ENCODE results near the gene RNF220.

Gene RNF220

DNA sequence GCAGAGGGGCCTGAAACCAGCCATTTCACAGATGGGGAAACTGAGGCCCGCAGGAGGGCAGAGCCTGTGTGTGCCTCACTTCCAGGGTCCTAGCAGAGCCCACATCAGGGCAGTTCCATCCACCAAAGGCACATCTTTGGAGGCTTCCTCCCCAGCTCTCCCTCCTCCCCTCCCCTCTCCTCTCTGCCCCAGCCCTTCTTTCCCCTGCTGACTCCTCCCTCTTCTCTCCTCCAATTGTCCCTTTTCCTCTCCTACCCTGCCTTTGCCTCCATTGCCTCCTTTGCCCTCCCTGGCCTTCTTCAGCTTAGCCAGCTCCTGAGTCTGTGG, 212.6 kb downstream of the RNF220 start:
- TF ChIP-seq CTCF (IDR thresholded peaks at IDR 0.05; ENCODE audit: low read depth, low read length, missing control alignments) = no peak
- in situ Hi-C loops (cut with HindIII; ENCODE audit: low pct_ligation_motif_present, low sequenced_read_pairs) = no loop called here
- Histone ChIP-seq H3K36me3 (replicated peaks) (no peaks in the 10 kb centered on the region), H3K27me3 (replicated peaks) (peaks cover 7% of the 10 kb centered on the region), H3K27ac (no peak overlapping the region), H3K4me3 (ENCODE audit: low read depth, low read length) (no peak overlapping the region)
- DNase-seq = no peak

DNA sequence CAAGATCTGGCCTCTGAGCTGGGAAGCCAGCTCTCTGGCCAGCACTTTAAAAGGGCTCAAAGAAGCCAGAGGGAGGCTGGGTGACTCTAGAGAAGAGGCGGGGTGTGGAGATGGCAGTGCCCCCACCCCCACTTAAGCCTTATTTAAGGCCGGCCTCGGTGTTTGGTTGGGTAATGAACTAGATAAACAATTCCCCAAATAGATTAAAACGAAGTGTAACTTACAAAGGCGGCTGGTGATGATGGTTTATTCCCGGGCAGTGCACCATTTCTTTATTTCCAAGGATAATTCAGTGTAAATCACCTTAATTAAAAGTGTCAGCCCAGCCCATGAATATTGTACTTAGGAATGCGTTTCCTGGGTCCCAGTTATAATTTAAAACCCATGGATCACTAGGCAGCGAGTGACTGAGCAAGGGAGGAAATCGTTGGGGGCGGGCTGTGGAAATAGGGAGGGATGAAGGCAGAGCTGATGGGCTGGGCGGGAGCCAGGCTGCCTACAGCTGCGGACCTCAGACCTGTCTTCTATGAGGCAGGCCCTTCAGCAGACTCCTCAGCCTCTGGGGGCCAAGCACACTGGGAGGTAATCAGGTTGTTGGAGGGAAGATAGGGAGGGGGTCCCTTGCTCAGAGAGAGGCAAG, 214.3 kb downstream of the RNF220 start:
- in situ Hi-C loops (cut with HindIII; ENCODE audit: low pct_ligation_motif_present, low sequenced_read_pairs) = no loop called here
- Histone ChIP-seq H3K4me3 (ENCODE audit: low read depth, low read length) (no peak overlapping the region), H3K36me3 (replicated peaks) (no peaks in the 10 kb centered on the region), H3K27me3 (replicated peaks) (peaks cover 7% of the 10 kb centered on the region), H3K27ac (no peak overlapping the region)
- no peak for TF ChIP-seq CTCF (IDR thresholded peaks at IDR 0.05; ENCODE audit: low read depth, low read length, missing control alignments)
- DNase-seq = no peak

GRCh38 chr1:44620072-44620471, 215.0 kb downstream of the RNF220 start:
- no peak overlapping the region for H3K27ac ChIP-seq
- TF ChIP-seq CTCF (IDR thresholded peaks at IDR 0.05; ENCODE audit: low read depth, low read length, missing control alignments) = no peak
- DNase-seq = no peak
- in situ Hi-C loops (cut with HindIII; ENCODE audit: low pct_ligation_motif_present, low sequenced_read_pairs) = no loop called here
- peaks cover 7% of the 10 kb centered on the region for H3K27me3 ChIP-seq (replicated peaks)
- no peak overlapping the region for H3K4me3 ChIP-seq (ENCODE audit: low read depth, low read length)
- no peaks in the 10 kb centered on the region for H3K36me3 ChIP-seq (replicated peaks)

- in situ Hi-C loops (cut with HindIII; ENCODE audit: low pct_ligation_motif_present, low sequenced_read_pairs) = no loop called here
- TF ChIP-seq CTCF (IDR thresholded peaks at IDR 0.05; ENCODE audit: low read depth, low read length, missing control alignments) = no peak
- no peaks in the 10 kb centered on the region for H3K36me3 ChIP-seq (replicated peaks)
- H3K27me3 ChIP-seq (replicated peaks) = peaks cover 3% of the 10 kb centered on the region
- H3K27ac ChIP-seq = no peak overlapping the region
- no peak for DNase-seq
- H3K4me3 ChIP-seq (ENCODE audit: low read depth, low read length) = no peak overlapping the region
These were observed 216.8 kb downstream of the RNF220 start for GRCh38 chr1:44621841-44622286.

GRCh38 chr1:44624268-44624901, 219.3 kb downstream of the RNF220 start:
- H3K4me3 ChIP-seq (ENCODE audit: low read depth, low read length) = no peak overlapping the region
- in situ Hi-C loops (cut with HindIII; ENCODE audit: low pct_ligation_motif_present, low sequenced_read_pairs) = no loop called here
- no peaks in the 10 kb centered on the region for H3K36me3 ChIP-seq (replicated peaks)
- no peak for DNase-seq
- no peak overlapping the region for H3K27ac ChIP-seq
- TF ChIP-seq CTCF (IDR thresholded peaks at IDR 0.05; ENCODE audit: low read depth, low read length, missing control alignments) = no peak
- H3K27me3 ChIP-seq (replicated peaks) = no peaks in the 10 kb centered on the region

DNA sequence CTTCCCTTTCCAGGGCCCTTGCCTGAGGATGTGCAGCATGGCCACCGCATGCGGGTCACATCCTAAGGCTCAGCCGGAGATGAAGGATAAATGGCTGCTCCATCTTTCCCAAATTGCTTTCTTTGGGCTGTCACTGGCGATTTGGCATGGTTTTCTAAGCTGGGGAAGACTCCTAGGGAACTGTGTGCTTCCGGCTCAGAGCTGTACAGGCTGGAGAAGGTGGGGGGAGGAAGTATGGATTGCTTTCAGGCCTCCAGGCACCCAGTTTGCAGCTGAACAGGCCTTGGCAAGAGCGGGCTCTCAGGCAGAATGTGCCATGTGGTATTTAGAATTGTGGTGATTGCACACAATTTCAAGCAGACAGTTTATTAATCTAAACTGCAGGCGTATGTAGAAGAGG, 220.3 kb downstream of the RNF220 start:
- Histone ChIP-seq H3K27me3 (replicated peaks) (no peaks in the 10 kb centered on the region), H3K27ac (no peak overlapping the region), H3K36me3 (replicated peaks) (no peaks in the 10 kb centered on the region), H3K4me3 (ENCODE audit: low read depth, low read length) (no peak overlapping the region)
- no peak for TF ChIP-seq CTCF (IDR thresholded peaks at IDR 0.05; ENCODE audit: low read depth, low read length, missing control alignments)
- in situ Hi-C loops (cut with HindIII; ENCODE audit: low pct_ligation_motif_present, low sequenced_read_pairs) = no loop called here
- no peak for DNase-seq
